MM.1S (cell line): ENCODE results near the gene RNF14.

Source experiments
- EZH2phosphoT487 ChIP-seq: fragments of 300-600 bp; sonication (generic); IDR thresholded peaks from 2 replicates; pipeline ENCODE4 v1.6.1; 2018; ENCODE audit warnings: antibody characterized with exemption, low read length
- TF ChIP-seq, protein P1 (sequence below): fragments of 300-600 bp; sonication (generic); IDR thresholded peaks from 2 replicates; pipeline ENCODE4 v1.5.1; 2016; ENCODE audit warnings: antibody characterized with exemption, low read length, mixed read lengths

DNA sequence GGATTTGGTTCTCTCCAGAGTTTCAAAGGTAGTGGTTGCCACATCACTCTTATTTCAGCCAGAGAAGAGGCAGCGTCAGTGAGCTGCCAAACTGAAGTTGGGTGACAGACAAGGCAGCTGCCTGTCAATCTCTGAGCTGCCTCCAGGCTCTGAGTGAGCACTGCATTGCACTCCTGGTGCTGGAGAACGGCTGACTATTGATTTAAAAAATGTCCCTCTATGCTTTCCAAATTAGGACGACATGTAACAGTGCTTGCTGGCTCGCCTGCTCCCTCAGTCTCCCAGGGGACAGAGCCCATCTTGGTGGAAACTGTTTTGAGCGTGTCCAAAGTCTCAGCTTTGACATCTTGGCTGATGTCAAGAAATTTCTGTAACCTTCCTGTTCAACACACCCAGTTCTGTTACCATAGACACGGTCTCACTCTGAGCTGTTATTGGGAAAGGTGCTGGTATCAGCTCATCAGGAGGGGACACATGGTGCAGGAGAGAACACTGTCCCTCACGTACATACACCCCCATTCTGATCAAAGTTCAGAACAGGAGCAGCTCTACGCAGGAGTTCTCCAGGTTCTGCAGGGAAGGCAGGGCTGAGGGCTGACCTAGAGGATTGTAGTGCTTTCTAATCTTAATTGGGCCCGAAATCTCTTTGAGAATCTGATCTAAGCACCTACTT, 26.6 kb upstream of the RNF14 start:
- TF ChIP-seq, protein P1, sequence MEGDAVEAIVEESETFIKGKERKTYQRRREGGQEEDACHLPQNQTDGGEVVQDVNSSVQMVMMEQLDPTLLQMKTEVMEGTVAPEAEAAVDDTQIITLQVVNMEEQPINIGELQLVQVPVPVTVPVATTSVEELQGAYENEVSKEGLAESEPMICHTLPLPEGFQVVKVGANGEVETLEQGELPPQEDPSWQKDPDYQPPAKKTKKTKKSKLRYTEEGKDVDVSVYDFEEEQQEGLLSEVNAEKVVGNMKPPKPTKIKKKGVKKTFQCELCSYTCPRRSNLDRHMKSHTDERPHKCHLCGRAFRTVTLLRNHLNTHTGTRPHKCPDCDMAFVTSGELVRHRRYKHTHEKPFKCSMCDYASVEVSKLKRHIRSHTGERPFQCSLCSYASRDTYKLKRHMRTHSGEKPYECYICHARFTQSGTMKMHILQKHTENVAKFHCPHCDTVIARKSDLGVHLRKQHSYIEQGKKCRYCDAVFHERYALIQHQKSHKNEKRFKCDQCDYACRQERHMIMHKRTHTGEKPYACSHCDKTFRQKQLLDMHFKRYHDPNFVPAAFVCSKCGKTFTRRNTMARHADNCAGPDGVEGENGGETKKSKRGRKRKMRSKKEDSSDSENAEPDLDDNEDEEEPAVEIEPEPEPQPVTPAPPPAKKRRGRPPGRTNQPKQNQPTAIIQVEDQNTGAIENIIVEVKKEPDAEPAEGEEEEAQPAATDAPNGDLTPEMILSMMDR, result no peak
- no peak for TF ChIP-seq EZH2phosphoT487
